Measurements from ENCODE around the gene KIAA0753. TPM values are rescaled to one million over a fixed set of nuclear protein-coding genes. Genes with fewer than 3 reads are reported as not detected.

KIAA0753 gene
- total RNA-seq: 10 to 100 TPM; 15.7 to 18.5 TPM

GRCh38 chr17:6640536-6641246, at the start of gene KIAA0753, which contains the start of gene TXNDC17:
KIAA0753 (minus strand) TSS chr17:6640711; CDS start chr17:6635103, 5,608 bp downstream.
TXNDC17 (plus strand) TSS chr17:6641060; CDS start chr17:6641083, 23 bp downstream.
- Histone ChIP-seq H3K9ac (ENCODE audit: low read depth in 2 of 2, low read length in 2 of 2) (peak within 1 kb of the TSS; percentile 82 to 87), H3K9me3 (no peaks in the 10 kb centered on the region), H3K27me3 (no peaks in the 10 kb centered on the region), H3K4me3 (peak within 1 kb of the TSS; percentile 98), H3K4me1 (peaks cover 9% of the 10 kb centered on the region), H3K36me3 (peaks cover 5% of the 10 kb centered on the region), H3K27ac (peak within 1 kb of the TSS; percentile 81)
- intact Hi-C loops (cut with DNase I): no loop called here
- DNase-seq: peak; percentile 94
- no peak for TF ChIP-seq CTCF (IDR thresholded peaks at IDR 0.05)

- DNase-seq: no peak
- H3K27ac ChIP-seq: no peak overlapping the region
- no peak overlapping the region for H3K9ac ChIP-seq (ENCODE audit: low read depth in 2 of 2, low read length in 2 of 2)
- no peaks in the 10 kb centered on the region for H3K9me3 ChIP-seq
- H3K4me3 ChIP-seq: no peak overlapping the region
- H3K36me3 ChIP-seq: no peaks in the 10 kb centered on the region
- H3K27me3 ChIP-seq: no peaks in the 10 kb centered on the region
- intact Hi-C loops (cut with DNase I): no loop called here
- no peak for TF ChIP-seq CTCF (IDR thresholded peaks at IDR 0.05)
- no peaks in the 10 kb centered on the region for H3K4me1 ChIP-seq
Measured at GRCh38 chr17:6688944-6689343, 48.4 kb upstream of the KIAA0753 start.

GRCh38 chr17:6686026-6686425, 45.5 kb upstream of the KIAA0753 start:
- intact Hi-C loops (cut with DNase I): no loop called here
- Histone ChIP-seq H3K9me3 (no peaks in the 10 kb centered on the region), H3K9ac (ENCODE audit: low read depth in 2 of 2, low read length in 2 of 2) (no peak overlapping the region), H3K27ac (no peak overlapping the region), H3K36me3 (no peaks in the 10 kb centered on the region), H3K4me3 (no peak overlapping the region), H3K27me3 (no peaks in the 10 kb centered on the region), H3K4me1 (no peaks in the 10 kb centered on the region)
- no peak for DNase-seq
- TF ChIP-seq CTCF (IDR thresholded peaks at IDR 0.05): no peak

- Histone ChIP-seq H3K4me1 (no peaks in the 10 kb centered on the region), H3K4me3 (no peak overlapping the region), H3K27ac (no peak overlapping the region), H3K36me3 (no peaks in the 10 kb centered on the region), H3K9me3 (no peaks in the 10 kb centered on the region), H3K9ac (ENCODE audit: low read depth in 2 of 2, low read length in 2 of 2) (no peak overlapping the region), H3K27me3 (no peaks in the 10 kb centered on the region)
- DNase-seq: no peak
- intact Hi-C loops (cut with DNase I): no loop called here
- TF ChIP-seq CTCF (IDR thresholded peaks at IDR 0.05): no peak
Measured at GRCh38 chr17:6684881-6685767, 44.6 kb upstream of the KIAA0753 start.

- TF ChIP-seq CTCF (IDR thresholded peaks at IDR 0.05): no peak
- intact Hi-C loops (cut with DNase I): no loop called here
Measured at GRCh38 chr17:6684460-6684783, 43.9 kb upstream of the KIAA0753 start.

More at GRCh38 chr17:6684460-6684783, 43.9 kb upstream of the KIAA0753 start:
- H3K27ac ChIP-seq: no peak overlapping the region
- H3K4me3 ChIP-seq: no peak overlapping the region
- DNase-seq: no peak
- H3K27me3 ChIP-seq: no peaks in the 10 kb centered on the region
- H3K36me3 ChIP-seq: no peaks in the 10 kb centered on the region
- H3K9ac ChIP-seq (ENCODE audit: low read depth in 2 of 2, low read length in 2 of 2): no peak overlapping the region
- no peaks in the 10 kb centered on the region for H3K9me3 ChIP-seq
- no peaks in the 10 kb centered on the region for H3K4me1 ChIP-seq
